ENCODE measurements around the gene NRARP.

NRARP gene

GRCh38 chr9:137310189-137311052 lies 8.3 kb upstream of the NRARP start:
- DNase-seq = no peak

GRCh38 chr9:137309368-137310188 lies 7.5 kb upstream of the NRARP start:
- no peak for DNase-seq

GRCh38 chr9:137308057-137308619 lies 6.1 kb upstream of the NRARP start:
- DNase-seq = no peak

GRCh38 chr9:137307255-137308056 lies 5.4 kb upstream of the NRARP start:
- DNase-seq = peak; percentile 21

- no peak for DNase-seq
Observed at GRCh38 chr9:137306850-137307254, 4.8 kb upstream of the NRARP start.

GRCh38 chr9:137306066-137306849 lies 4.2 kb upstream of the NRARP start:
- no peak for DNase-seq

GRCh38 chr9:137305798-137306065 lies 3.7 kb upstream of the NRARP start:
- no peak for DNase-seq

GRCh38 chr9:137305060-137305797 lies 3.2 kb upstream of the NRARP start:
- peak; percentile 58 for DNase-seq

- no peak for DNase-seq
Observed at GRCh38 chr9:137304383-137305059, 2.5 kb upstream of the NRARP start.

GRCh38 chr9:137303893-137304382 lies 1.9 kb upstream of the NRARP start:
- no peak for DNase-seq

GRCh38 chr9:137303151-137303892 lies 1.3 kb upstream of the NRARP start:
- peak; percentile 41 for DNase-seq

- no peak for DNase-seq
Observed at GRCh38 chr9:137302449-137303150, 529 bp upstream of the NRARP start.

GRCh38 chr9:137301081-137301947 lies 757 bp downstream of the NRARP start:
- DNase-seq = peak; percentile 27

- no peak for DNase-seq
Observed at GRCh38 chr9:137300567-137301080, 1.4 kb downstream of the NRARP start.

- DNase-seq = no peak
Observed at GRCh38 chr9:137299938-137300337, 2.1 kb downstream of the NRARP start.

GRCh38 chr9:137299203-137299565 lies 2.9 kb downstream of the NRARP start:
- no peak for DNase-seq

- no peak for DNase-seq
Observed at GRCh38 chr9:137298401-137299202, 3.5 kb downstream of the NRARP start.

All from MV-4-11 (cell line).